ENCODE measurements around the gene TGM2.

TGM2 gene

GRCh38 chr20:38173237-38174156 lies 8.4 kb upstream of the TGM2 start:
- TF ChIP-seq SNAI2 (CRISPR knock-in tag; IDR thresholded peaks at IDR 0.05) (no peak), ZFP3 (CRISPR knock-in tag; IDR thresholded peaks at IDR 0.05) (0 out of 2 replicates have a peak, but pooled peaks have one; percentile 37)
- ATAC-seq, result peak; percentile 88

GRCh38 chr20:38172408-38172807 lies 7.3 kb upstream of the TGM2 start:
- ATAC-seq, result peak; percentile 59
- TF ChIP-seq SNAI2 (CRISPR knock-in tag; IDR thresholded peaks at IDR 0.05) (no peak), ZNF565 (CRISPR knock-in tag; conservative IDR thresholded peaks at IDR 0.05; ENCODE audit: low read depth) (no peak), ESRRG (CRISPR knock-in tag; IDR thresholded peaks at IDR 0.05) (no peak), ZC3H10 (CRISPR knock-in tag; IDR thresholded peaks at IDR 0.05) (no peak), TCF4 (CRISPR knock-in tag; IDR thresholded peaks at IDR 0.05; ENCODE audit: borderline replicate concordance) (no peak)

- no peak for ATAC-seq
- TF ChIP-seq ZFP30 (CRISPR knock-in tag; IDR thresholded peaks at IDR 0.05), result no peak
- TF ChIP-seq OSR1 (CRISPR knock-in tag; IDR thresholded peaks at IDR 0.05), result no peak
- TF ChIP-seq ZNF70 (CRISPR knock-in tag; IDR thresholded peaks at IDR 0.05), result no peak
- TF ChIP-seq ZC3H10 (CRISPR knock-in tag; IDR thresholded peaks at IDR 0.05), result no peak
- no peak for TF ChIP-seq RARB (CRISPR knock-in tag; IDR thresholded peaks at IDR 0.05)
- no peak for TF ChIP-seq ARNTL (CRISPR knock-in tag; IDR thresholded peaks at IDR 0.05; ENCODE audit: borderline replicate concordance, low read depth)
- no peak for TF ChIP-seq CREB5 (CRISPR knock-in tag; IDR thresholded peaks at IDR 0.05; ENCODE audit: low read depth)
- no peak for TF ChIP-seq CSDC2 (CRISPR knock-in tag; IDR thresholded peaks at IDR 0.05)
- no peak for TF ChIP-seq TSHZ2 (CRISPR knock-in tag; IDR thresholded peaks at IDR 0.05)
- TF ChIP-seq ZFP3 (CRISPR knock-in tag; IDR thresholded peaks at IDR 0.05), result no peak
- TF ChIP-seq ISL1 (CRISPR knock-in tag; IDR thresholded peaks at IDR 0.05), result no peak
- no peak for TF ChIP-seq TOX (CRISPR knock-in tag; IDR thresholded peaks at IDR 0.05; ENCODE audit: borderline replicate concordance)
- no peak for TF ChIP-seq ESRRG (CRISPR knock-in tag; IDR thresholded peaks at IDR 0.05)
- no peak for TF ChIP-seq ZNF565 (CRISPR knock-in tag; conservative IDR thresholded peaks at IDR 0.05; ENCODE audit: low read depth)
- no peak for TF ChIP-seq GLIS3 (CRISPR knock-in tag; IDR thresholded peaks at IDR 0.05)
Measured at GRCh38 chr20:38171675-38172043, 6.6 kb upstream of the TGM2 start.

GRCh38 chr20:38170826-38171674 lies 6.0 kb upstream of the TGM2 start:
- ATAC-seq, result no peak
- TF ChIP-seq ZNF8 (CRISPR knock-in tag; IDR thresholded peaks at IDR 0.05) (no peak), ZNF70 (CRISPR knock-in tag; IDR thresholded peaks at IDR 0.05) (no peak), PATZ1 (CRISPR knock-in tag; IDR thresholded peaks at IDR 0.05; ENCODE audit: borderline replicate concordance) (no peak), BACH2 (CRISPR knock-in tag; IDR thresholded peaks at IDR 0.05; ENCODE audit: borderline replicate concordance) (no peak), PPARA (CRISPR knock-in tag; IDR thresholded peaks at IDR 0.05; ENCODE audit: borderline replicate concordance) (no peak), POU6F1 (CRISPR knock-in tag; IDR thresholded peaks at IDR 0.05; ENCODE audit: borderline replicate concordance, low read depth) (no peak), CREB5 (CRISPR knock-in tag; IDR thresholded peaks at IDR 0.05; ENCODE audit: low read depth) (no peak), CSDC2 (CRISPR knock-in tag; IDR thresholded peaks at IDR 0.05) (no peak), ESRRG (CRISPR knock-in tag; IDR thresholded peaks at IDR 0.05) (no peak; the same call in 1 of the 2 replicates), CSRNP3 (CRISPR knock-in tag; IDR thresholded peaks at IDR 0.05) (no peak), OSR1 (CRISPR knock-in tag; IDR thresholded peaks at IDR 0.05) (no peak), ARNTL (CRISPR knock-in tag; IDR thresholded peaks at IDR 0.05; ENCODE audit: borderline replicate concordance, low read depth) (no peak), ISL1 (CRISPR knock-in tag; IDR thresholded peaks at IDR 0.05) (no peak), SNAI2 (CRISPR knock-in tag; IDR thresholded peaks at IDR 0.05) (no peak), RARB (CRISPR knock-in tag; IDR thresholded peaks at IDR 0.05) (no peak), ZNF565 (CRISPR knock-in tag; conservative IDR thresholded peaks at IDR 0.05; ENCODE audit: low read depth) (no peak)
